Measurements from ENCODE around the gene XRCC5.

XRCC5 gene

GRCh38 chr2:216156822-216157221 lies 47.7 kb downstream of the XRCC5 start:
- no peak for DNase-seq (ENCODE audit: low read depth in 2 of 2)

GRCh38 chr2:216159144-216159543 lies 50.0 kb downstream of the XRCC5 start:
- DNase-seq (ENCODE audit: low read depth in 2 of 2) = no peak

- no peak for DNase-seq (ENCODE audit: low read depth in 2 of 2)
These were observed 50.5 kb downstream of the XRCC5 start for GRCh38 chr2:216159646-216160045.

- DNase-seq (ENCODE audit: low read depth in 2 of 2) = no peak
These were observed 51.6 kb downstream of the XRCC5 start for GRCh38 chr2:216160786-216161185.

- DNase-seq (ENCODE audit: low read depth in 2 of 2) = no peak
These were observed 52.8 kb downstream of the XRCC5 start for GRCh38 chr2:216161967-216162366.

GRCh38 chr2:216163518-216163917 lies 54.4 kb downstream of the XRCC5 start:
- DNase-seq (ENCODE audit: low read depth in 2 of 2) = no peak

GRCh38 chr2:216164087-216164486 lies 54.9 kb downstream of the XRCC5 start:
- DNase-seq (ENCODE audit: low read depth in 2 of 2) = no peak

GRCh38 chr2:216164576-216164975 lies 55.4 kb downstream of the XRCC5 start:
- DNase-seq (ENCODE audit: low read depth in 2 of 2) = no peak

- DNase-seq (ENCODE audit: low read depth in 2 of 2) = no peak
These were observed 56.6 kb downstream of the XRCC5 start for GRCh38 chr2:216165711-216166110.

- DNase-seq (ENCODE audit: low read depth in 2 of 2) = no peak
These were observed 59.9 kb downstream of the XRCC5 start for GRCh38 chr2:216169087-216169486.

- no peak for DNase-seq (ENCODE audit: low read depth in 2 of 2)
These were observed 61.1 kb downstream of the XRCC5 start for GRCh38 chr2:216170076-216170763.

- no peak for DNase-seq (ENCODE audit: low read depth in 2 of 2)
These were observed 61.9 kb downstream of the XRCC5 start for GRCh38 chr2:216171011-216171410.

GRCh38 chr2:216172493-216172892 lies 63.3 kb downstream of the XRCC5 start:
- DNase-seq (ENCODE audit: low read depth in 2 of 2) = no peak

GRCh38 chr2:216179015-216179414 lies 69.9 kb downstream of the XRCC5 start:
- DNase-seq (ENCODE audit: low read depth in 2 of 2) = no peak

GRCh38 chr2:216181351-216181750 lies 72.2 kb downstream of the XRCC5 start:
- DNase-seq (ENCODE audit: low read depth in 2 of 2) = no peak

- DNase-seq (ENCODE audit: low read depth in 2 of 2) = no peak
These were observed 72.9 kb downstream of the XRCC5 start for GRCh38 chr2:216181953-216182461.

GRCh38 chr2:216183462-216183861 lies 74.3 kb downstream of the XRCC5 start:
- no peak for DNase-seq (ENCODE audit: low read depth in 2 of 2)

- DNase-seq (ENCODE audit: low read depth in 2 of 2) = no peak
These were observed 79.4 kb downstream of the XRCC5 start for GRCh38 chr2:216188559-216188850.

- no peak for DNase-seq (ENCODE audit: low read depth in 2 of 2)
These were observed 79.8 kb downstream of the XRCC5 start for GRCh38 chr2:216188956-216189355.

GRCh38 chr2:216189410-216189809 lies 80.3 kb downstream of the XRCC5 start:
- DNase-seq (ENCODE audit: low read depth in 2 of 2) = no peak

- DNase-seq (ENCODE audit: low read depth in 2 of 2) = no peak
These were observed 83.0 kb downstream of the XRCC5 start for GRCh38 chr2:216192181-216192580.

GRCh38 chr2:216192931-216193330 lies 83.8 kb downstream of the XRCC5 start:
- no peak for DNase-seq (ENCODE audit: low read depth in 2 of 2)

- DNase-seq (ENCODE audit: low read depth in 2 of 2) = no peak
These were observed 84.9 kb downstream of the XRCC5 start for GRCh38 chr2:216194013-216194412.

GRCh38 chr2:216194561-216194960 lies 85.4 kb downstream of the XRCC5 start:
- DNase-seq (ENCODE audit: low read depth in 2 of 2) = no peak

Data from stimulated activated CD4-positive, alpha-beta T cell treated with anti-CD3 and anti-CD28 coated beads, Interleukin-12 subunit alpha, Interleukin-12 subunit beta, amount 100 ng/mL, for 24 hours (primary cell).